HEK293 (cell line): Measurements from ENCODE around the gene PIAS2.

Experiments
- ATF2 ChIP-seq: fragments of 450-650 bp; formaldehyde crosslinking; IDR thresholded peaks from 2 replicates; pipeline ENCODE4 v1.5.1; 2016; ENCODE audit warnings: missing biosample characterization, missing genetic modification characterization, low read depth
- CTCF ChIP-seq: fragments of 450-650 bp; formaldehyde crosslinking; IDR thresholded peaks from 2 replicates; pipeline ENCODE4 v1.5.1; 2016; ENCODE audit warnings: missing biosample characterization, missing genetic modification characterization
- HOXC10 ChIP-seq: sonication (generic); formaldehyde crosslinking; IDR thresholded peaks from 2 replicates; pipeline ENCODE4 v1.8.1; 2023; ENCODE audit warnings: mild to moderate bottlenecking, missing genetic modification reagents
- KLF7 ChIP-seq: fragments of 450-650 bp; formaldehyde crosslinking; IDR thresholded peaks from 2 replicates; pipeline ENCODE4 v1.5.1; 2016; ENCODE audit warnings: missing biosample characterization, missing genetic modification characterization, borderline replicate concordance
- REST ChIP-seq: fragments of 450-650 bp; formaldehyde crosslinking; IDR thresholded peaks from 2 replicates; pipeline ENCODE4 v1.5.1; 2016; ENCODE audit warnings: missing biosample characterization, missing genetic modification characterization
- ZBTB1 ChIP-seq: fragments of 450-650 bp; formaldehyde crosslinking; IDR thresholded peaks from 2 replicates; pipeline ENCODE4 v1.5.1; 2016; ENCODE audit warnings: missing biosample characterization, missing genetic modification characterization
- ZBTB17 ChIP-seq: fragments of 450-650 bp; formaldehyde crosslinking; IDR thresholded peaks from 2 replicates; pipeline ENCODE4 v1.5.1; 2016; ENCODE audit warnings: missing biosample characterization, missing genetic modification characterization
- ZBTB7A ChIP-seq: fragments of 450-650 bp; formaldehyde crosslinking; IDR thresholded peaks from 2 replicates; pipeline ENCODE4 v1.5.1; 2016; ENCODE audit warnings: low read depth, missing biosample characterization, missing genetic modification characterization
- ZFP37 ChIP-seq: fragments of 450-650 bp; formaldehyde crosslinking; IDR thresholded peaks from 2 replicates; pipeline ENCODE4 v1.5.1; 2016; ENCODE audit warnings: missing biosample characterization, missing genetic modification characterization
- ZNF248 ChIP-seq: fragments of 450-650 bp; formaldehyde crosslinking; IDR thresholded peaks from 2 replicates; pipeline ENCODE4 v1.5.1; 2017; ENCODE audit warnings: missing biosample characterization, missing genetic modification characterization
- ZNF362 ChIP-seq: fragments of 450-650 bp; formaldehyde crosslinking; IDR thresholded peaks from 2 replicates; pipeline ENCODE4 v1.5.1; 2016; ENCODE audit warnings: missing biosample characterization, missing genetic modification characterization
- ZNF664 ChIP-seq: fragments of 450-650 bp; formaldehyde crosslinking; IDR thresholded peaks from 2 replicates; pipeline ENCODE4 v1.5.1; 2016; ENCODE audit warnings: missing biosample characterization, missing genetic modification characterization

- TF ChIP-seq ZBTB7A (no peak), CTCF (tag by site-specific recombination) (no peak), REST (tag by site-specific recombination) (no peak), KLF7 (tag by site-specific recombination) (no peak), ZNF248 (tag by site-specific recombination) (no peak), ATF2 (tag by site-specific recombination) (no peak), ZNF664 (tag by site-specific recombination) (no peak), ZBTB17 (tag by site-specific recombination) (no peak), ZBTB1 (tag by site-specific recombination) (no peak), ZNF362 (no peak), ZFP37 (tag by site-specific recombination) (no peak), HOXC10 (no peak)
Measured at GRCh38 chr18:46821856-46822711, 95.2 kb downstream of the PIAS2 start.
